ENCODE data around the gene COL23A1.

GRCh38 chr5:178353461-178353860 is 236.7 kb downstream of the COL23A1 start:
- TF ChIP-seq CTCF (IDR thresholded peaks at IDR 0.05) (no peak), EZH2 (IDR thresholded peaks at IDR 0.05; ENCODE audit: borderline replicate concordance, insufficient read depth, low read depth, low read length, poor library complexity, severe bottlenecking) (no peak)

Measured in B cell (primary cell).